Esophagus muscularis mucosa (tissue), 4 donors: ENCODE results near the gene TRAF3.

Experiments
- EP300 ChIP-seq: sonication (generic); formaldehyde crosslinking; IDR thresholded peaks from one replicate; pipeline ENCODE4 v1.6.1; 2017; ENCODE audit warnings: antibody characterized with exemption
- POLR2A ChIP-seq: fragments of 450-650 bp; IDR thresholded peaks from one replicate; pipeline ENCODE4 v1.6.1; 2017; ENCODE audit warnings: antibody characterized with exemption, moderate library complexity, mild to moderate bottlenecking, low read depth
- TF ChIP-seq, protein P1 (sequence below), 3 experiments: fragments of 200-600 bp in 2 of 3; fragments of 450-650 bp in 1 of 3; sonication (generic) in 2 of 3; IDR thresholded peaks; one replicate each; pipeline ENCODE4 v1.5.1; 2017 to 2019; ENCODE audit warnings: antibody characterized with exemption in 3 of 3, mild to moderate bottlenecking in 2 of 3, moderate library complexity in 1 of 3

DNA sequence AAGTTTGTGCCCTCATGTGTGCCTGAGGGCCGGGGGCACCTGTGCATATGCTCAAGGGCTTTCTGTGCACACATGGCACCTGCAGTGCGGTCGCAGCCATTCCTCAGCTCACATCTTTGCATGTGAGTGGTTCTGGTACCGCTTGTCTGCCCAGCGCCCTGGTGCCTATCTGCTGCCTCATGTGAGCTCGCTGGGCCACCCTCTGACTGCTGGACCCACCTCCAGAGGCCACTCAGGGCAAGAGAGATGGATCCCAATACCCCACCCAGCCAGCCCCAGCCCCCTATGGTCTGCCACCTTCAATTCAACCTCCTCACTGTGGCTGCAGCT, 139.8 kb downstream of the TRAF3 start:
- TF ChIP-seq, protein P1, sequence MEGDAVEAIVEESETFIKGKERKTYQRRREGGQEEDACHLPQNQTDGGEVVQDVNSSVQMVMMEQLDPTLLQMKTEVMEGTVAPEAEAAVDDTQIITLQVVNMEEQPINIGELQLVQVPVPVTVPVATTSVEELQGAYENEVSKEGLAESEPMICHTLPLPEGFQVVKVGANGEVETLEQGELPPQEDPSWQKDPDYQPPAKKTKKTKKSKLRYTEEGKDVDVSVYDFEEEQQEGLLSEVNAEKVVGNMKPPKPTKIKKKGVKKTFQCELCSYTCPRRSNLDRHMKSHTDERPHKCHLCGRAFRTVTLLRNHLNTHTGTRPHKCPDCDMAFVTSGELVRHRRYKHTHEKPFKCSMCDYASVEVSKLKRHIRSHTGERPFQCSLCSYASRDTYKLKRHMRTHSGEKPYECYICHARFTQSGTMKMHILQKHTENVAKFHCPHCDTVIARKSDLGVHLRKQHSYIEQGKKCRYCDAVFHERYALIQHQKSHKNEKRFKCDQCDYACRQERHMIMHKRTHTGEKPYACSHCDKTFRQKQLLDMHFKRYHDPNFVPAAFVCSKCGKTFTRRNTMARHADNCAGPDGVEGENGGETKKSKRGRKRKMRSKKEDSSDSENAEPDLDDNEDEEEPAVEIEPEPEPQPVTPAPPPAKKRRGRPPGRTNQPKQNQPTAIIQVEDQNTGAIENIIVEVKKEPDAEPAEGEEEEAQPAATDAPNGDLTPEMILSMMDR (IDR thresholded peaks at IDR 0.05) = no peak
- TF ChIP-seq POLR2A (no peak), EP300 (no peak)
